Limb (tissue), 2 donors: ENCODE data around the gene ZNF654.
"Not testable (repeated sequence)": the region's sequence is repeated elsewhere in the genome, so short reads cannot be mapped to it uniquely, and the experiment has no call there.

Source experiments
- DNase-seq, 2 donors: peaks; one replicate each; pipeline ENCODE4 v3.0.0-alpha.2; 2016; ENCODE audit errors: extremely low spot score in 2 of 2

The ZNF654 gene

DNA sequence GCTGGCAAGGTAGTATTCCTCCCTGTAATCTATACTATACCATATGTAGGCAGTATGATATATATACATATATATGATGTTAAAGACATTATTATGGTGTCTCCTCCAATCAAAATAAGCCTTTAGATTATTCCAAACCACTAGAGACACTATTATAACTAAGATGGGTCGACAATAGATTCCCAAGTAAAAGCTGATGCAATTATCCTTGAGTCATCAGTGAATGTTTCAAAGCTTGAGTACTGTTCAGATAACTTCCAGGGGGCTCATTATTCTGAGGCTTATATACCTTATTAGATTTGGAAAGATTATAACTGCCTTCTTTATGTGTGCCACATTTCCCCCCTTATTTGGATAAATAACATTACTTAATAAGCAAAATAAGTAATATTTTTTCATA lies 78.8 kb downstream of the ZNF654 start:
- DNase-seq, result no peak

DNA sequence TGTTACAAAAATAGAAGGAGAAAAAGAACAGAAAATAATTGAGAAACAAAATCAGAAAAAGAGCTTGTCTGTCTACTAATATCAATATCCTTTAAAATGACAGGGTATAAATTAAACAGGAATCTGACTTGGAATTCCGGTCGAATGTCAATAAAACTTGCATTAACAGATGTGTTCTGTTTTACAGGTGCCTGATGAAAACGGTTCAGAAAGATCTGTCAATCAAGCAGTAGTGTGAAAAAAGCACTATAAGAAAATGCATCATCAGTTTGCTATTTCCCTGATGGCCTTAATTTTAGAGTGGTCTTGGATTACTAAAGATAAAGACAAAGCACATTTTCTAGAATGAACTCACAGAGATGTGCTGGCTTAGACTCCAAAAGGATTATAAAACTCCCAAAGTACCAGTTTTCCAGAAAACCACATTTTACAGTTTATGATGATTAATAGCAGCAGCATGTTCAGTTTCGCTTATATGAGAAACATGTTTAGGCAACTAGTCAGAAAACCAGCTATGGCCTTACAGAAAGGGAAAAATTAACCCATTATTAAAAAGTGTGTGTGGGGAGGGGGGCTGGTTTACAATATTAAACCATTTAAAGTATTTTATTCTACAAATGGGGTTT lies 82.5 kb downstream of the ZNF654 start:
- DNase-seq, result peak in 1 of 2 donors; percentile 39

DNA sequence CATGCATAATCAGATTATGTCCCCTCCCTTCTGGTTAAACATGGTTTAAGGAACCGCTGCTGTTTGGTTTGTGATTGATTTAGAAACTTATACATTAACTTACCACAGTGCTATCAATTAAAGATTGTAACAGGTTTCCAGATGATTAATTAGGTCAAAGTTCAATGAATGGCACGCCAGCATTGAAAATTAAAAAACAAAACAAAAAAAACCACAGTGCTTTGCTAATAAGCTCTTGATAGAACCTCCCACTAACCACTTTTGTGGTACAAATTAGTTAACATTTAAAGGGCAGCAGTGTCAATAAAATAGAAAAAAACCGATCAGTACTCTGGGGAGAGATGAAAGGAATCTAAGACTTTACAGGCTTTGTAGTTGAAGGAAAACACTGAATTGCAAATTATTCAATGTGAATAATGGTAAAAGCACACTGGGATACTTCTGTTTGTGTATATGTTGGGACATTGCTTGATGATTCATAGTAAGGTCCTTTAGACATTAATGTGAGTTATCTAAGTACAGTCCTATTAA lies 83.1 kb downstream of the ZNF654 start:
- no peak for DNase-seq

DNA sequence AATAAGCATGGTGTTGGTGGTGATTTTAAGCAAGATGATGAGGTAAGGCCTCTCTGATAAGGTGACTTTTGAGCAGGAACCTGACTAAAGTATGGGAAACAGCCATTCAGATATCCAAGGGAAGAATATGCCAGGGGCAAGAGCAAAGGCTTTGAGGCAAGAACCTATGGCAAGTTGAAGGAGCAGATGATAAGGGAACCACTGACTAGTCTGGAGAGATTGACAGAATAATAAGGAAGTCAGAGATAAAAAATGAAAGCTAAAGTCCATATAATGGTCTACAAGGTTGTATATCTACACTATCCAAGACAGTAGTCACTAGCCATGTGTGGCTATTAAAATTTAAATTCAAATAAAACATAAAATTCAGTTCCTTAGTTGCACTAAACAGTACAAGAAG lies 88.2 kb downstream of the ZNF654 start:
- DNase-seq, result no peak

DNA sequence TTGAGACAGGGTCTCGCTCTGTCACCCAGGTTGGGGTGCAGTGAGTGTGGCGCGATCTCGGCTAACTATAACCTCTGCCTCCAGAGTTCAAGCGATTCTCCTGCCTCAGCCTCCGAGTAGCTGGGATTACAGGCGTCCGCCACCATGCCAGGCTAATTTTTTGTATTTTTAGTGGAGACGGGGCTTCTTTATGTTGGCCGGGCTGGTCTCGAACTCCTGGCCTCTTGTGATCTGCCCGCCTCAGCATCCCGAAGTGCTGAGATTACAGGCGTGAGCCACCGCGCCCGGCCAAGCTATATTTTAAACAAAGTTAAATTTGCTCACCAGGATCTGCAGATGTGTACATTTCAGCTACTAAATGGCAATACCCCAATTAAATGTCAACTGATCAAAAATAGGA lies 89.6 kb downstream of the ZNF654 start:
- DNase-seq, result no peak

DNA sequence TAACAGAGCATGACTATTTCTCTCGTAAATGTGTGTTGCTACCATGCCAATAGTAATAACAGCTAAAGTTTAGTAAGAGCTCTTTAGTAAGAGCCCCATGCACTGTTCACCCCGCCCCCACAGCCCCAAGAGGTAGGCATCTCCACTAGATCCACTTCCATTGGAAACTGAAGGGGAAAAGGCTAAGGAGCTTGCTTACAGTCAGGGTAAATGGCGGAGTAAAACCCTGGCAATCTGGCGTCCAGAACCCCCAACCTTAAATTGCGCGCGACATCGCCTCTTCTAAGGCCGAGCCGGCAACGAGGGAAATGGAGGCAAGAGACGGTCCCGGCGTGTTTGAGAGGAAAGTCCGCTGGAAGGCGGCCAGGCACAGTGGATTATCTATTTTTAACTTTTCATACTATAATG lies 90.0 kb downstream of the ZNF654 start:
- no peak for DNase-seq

DNA sequence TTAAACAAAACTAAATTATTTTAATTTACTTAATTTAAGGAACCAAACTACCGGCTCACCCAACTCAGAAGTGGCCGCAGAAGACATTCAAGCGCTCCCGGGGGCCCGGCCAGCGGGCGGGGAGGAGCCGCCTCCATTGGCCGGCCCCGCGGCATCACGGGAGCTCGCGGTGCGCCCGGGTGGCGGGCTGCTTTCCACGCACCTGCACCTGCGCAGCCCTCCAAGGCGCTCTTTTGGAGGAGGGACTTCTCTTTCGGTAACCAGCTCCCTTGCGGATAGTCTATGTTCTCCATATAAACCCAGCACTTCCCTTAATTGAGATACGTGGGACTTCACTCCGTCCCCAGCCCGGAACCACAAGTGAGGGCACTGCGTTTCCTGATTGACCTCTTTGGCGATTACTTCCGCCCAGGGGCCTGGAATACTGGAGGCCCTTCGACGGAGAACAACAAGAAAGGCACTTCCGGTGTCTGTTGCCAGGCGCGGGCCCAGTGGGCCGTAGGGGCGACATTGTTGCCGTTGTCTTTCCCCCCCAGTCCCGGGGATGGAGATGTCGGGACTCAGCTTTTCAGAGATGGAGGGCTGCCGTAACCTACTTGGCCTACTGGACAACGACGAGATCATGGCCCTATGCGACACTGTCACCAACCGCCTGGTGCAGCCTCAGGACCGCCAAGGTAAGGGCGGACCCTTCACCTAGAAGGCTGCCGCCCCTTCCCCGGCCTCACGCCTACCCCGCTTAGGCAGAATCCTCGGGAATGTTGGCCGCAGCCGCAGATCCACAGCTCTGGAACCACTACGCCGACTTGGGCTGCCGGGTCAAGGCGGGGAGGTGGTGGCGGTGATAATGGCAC lies 90.7 kb downstream of the ZNF654 start, which contains the start of gene C3orf38:
TSS of gene C3orf38 (plus strand) at position 451 of the 854 bp plus-strand sequence. CDS start at position 545, 94 bp downstream.
- peak; percentile 89 to 93 for DNase-seq

DNA sequence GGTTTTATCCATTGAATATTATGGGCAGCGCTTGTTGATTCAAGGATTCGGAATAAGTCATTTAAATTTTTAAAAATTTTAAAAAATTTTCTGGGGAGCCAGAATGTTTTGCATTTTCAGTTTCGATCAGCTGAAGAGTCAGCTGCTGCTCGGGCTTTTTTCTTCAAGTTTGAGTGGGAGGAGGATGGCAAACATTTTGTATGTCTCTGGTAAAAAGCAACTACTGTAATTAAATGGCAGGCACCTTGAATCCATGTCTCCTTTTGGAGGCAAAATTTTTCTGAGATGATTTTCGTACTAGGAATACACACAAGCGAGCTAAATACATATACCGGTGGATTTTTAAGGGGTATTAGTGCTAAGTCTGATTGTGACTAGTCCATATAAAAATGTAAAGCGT lies 91.3 kb downstream of the ZNF654 start:
- no peak for DNase-seq

DNA sequence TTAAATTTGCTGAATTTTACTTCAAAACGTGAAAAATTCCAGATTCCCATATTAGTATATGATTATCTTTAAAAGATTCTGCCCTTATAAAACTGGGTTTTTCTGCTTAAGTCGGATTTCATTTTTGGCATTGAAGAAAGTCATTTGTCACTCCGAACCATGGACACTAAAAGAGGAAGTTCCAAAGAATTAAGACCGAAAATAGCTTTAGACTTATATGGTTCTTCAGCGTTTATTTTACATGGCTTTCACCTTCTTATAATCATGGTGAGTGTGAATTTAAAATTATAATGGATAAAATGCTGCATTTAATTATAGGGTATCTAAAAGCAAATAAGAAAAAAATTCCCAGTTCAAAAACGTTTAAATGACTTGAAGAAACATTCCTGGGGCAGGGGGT lies 91.8 kb downstream of the ZNF654 start:
- no peak for DNase-seq

DNA sequence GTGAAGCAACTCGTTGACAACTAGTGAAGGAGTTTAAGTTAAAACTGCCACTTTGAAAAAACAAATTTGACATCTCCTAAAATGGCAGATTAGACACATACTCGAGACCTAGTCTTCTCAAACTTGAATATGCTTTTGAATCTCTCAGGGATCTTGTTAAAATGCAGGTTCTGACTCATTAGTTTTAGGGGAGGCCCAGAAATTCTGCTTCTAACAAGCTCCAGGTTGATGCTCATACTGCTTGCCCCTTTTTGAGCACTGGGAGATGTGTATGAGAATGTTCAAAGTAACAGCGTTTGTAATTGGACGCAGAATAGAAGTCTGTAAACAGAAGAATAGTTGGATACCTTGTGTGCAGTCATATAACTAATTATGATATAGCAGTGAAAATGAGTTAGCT lies 92.3 kb downstream of the ZNF654 start:
- DNase-seq, result no peak

DNA sequence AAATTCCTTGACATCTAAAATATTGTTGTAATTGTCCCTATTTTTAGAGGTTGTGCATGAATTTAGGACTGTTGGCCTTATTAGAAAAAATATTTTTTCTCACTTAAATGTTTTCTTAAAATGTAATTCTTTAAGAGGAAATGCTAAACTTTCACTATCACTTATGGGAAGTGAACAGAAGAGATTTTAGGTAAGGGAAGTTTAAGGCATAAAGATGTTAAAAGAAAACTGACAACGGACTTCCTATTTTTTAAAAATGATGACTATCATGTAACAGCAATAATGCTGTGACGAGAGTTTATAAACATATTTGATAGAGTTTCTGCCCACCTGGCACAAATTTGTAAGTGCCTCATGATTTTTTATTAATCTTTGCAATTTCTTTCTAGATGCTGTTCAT lies 93.8 kb downstream of the ZNF654 start:
- DNase-seq, result no peak

DNA sequence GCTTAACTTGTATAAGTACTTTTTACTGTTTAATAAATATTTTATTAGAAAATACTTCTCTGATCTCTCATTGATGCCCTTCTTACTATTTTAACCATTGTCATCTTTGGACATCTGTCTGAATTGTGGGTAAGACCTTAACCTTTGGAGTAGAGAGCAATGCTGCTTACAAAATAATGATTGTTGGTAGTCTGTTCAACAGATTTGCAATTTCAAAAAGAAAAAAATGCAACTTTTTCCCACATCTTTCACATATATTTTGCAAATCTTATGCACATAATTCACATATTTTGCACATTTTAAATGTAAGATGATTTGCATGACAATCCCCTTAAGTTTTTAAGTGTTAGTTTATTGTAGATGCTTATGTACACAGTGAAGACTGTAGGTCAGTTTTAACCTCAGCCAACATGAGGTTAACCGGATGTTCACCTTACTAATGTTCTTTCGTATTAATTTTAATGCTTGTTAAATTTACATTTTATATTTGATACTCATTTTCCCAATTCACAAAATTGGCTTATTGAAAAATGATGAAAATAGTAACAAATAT lies 107.4 kb downstream of the ZNF654 start:
- DNase-seq, result no peak

DNA sequence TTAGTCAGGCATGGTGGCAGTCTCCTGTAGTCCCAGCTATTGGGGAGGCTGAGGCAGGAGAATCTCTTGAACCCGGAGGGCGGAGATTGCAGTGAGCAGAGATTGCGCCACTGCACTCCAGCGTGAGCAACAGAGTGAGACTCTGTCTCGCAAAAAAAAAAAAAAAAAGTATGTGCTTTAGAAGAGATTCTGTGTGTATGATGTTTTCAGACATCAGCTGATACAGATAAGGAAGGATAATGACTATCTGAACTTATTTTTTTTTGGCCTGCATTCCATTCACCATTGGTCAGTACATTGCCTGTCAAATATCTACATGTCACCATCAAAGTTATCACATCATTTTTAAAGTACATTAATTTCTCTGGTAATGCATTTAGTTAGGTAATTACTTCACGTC lies 108.1 kb downstream of the ZNF654 start:
- no peak for DNase-seq

DNA sequence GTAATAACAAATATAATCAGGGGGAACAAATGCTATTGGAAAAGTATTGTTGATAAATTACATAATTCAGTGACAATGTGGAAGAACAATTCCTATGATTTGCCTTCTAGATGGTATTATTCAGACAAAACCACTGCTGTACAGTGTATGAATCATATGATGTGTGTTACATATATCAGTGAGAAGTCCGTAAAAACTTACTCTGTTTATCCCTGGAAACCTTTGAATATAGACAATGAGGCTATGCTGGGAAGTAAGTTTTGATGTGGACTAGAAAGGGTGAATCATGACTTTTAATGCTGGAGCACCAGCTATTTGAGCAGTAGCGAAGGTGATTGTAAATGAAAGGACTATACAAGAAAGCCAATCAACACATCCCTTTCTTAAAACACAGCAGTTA lies 108.6 kb downstream of the ZNF654 start:
- no peak for DNase-seq

DNA sequence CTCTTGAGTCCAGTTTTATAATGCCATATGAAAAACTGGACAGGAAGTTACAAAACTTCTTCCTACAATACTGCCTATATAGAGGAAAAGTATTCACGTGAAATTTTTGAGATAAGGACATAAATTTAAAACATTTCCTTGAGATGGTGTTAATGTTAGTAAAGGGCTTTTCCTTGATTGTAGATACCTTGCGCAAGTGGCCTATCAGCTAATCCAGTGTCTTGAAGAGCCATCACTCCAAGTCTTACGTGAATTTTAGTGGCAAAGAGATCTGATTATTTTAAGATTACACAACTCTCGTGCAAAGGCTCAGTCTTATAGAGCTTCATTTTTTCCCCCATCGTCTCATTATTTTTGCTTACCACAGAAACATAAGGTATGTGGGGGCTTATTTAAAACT lies 109.1 kb downstream of the ZNF654 start:
- no peak for DNase-seq

DNA sequence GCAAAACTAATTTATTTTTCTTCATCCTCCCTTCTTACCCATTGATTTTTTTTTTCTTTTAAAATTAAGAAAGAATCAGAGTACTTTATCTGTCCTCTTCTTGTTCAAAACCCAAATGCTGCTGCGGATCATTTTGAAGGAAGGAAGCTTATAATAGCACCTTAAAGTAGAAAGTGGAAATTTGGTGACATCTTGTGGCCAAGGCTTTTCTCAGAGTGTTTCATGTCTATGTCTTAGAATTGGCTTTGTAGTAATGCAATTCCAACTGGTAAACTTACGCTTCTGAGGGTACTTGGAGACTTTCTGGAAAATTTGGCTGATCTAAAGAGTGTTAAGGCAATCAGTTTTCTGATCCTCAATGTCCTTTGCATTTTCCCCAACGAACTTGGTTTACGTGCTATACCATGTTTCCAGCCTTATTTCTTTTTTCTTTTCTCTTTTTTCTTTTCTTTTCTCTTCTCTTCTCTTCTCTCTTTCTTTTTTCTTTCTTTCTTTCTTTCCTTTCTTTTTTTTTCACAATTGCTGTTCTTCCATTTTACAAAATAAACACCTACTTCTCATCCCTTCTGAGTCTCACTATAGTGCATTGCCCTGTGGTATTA lies 121.4 kb downstream of the ZNF654 start:
- peak in 1 of 2 donors; percentile 53 for DNase-seq

DNA sequence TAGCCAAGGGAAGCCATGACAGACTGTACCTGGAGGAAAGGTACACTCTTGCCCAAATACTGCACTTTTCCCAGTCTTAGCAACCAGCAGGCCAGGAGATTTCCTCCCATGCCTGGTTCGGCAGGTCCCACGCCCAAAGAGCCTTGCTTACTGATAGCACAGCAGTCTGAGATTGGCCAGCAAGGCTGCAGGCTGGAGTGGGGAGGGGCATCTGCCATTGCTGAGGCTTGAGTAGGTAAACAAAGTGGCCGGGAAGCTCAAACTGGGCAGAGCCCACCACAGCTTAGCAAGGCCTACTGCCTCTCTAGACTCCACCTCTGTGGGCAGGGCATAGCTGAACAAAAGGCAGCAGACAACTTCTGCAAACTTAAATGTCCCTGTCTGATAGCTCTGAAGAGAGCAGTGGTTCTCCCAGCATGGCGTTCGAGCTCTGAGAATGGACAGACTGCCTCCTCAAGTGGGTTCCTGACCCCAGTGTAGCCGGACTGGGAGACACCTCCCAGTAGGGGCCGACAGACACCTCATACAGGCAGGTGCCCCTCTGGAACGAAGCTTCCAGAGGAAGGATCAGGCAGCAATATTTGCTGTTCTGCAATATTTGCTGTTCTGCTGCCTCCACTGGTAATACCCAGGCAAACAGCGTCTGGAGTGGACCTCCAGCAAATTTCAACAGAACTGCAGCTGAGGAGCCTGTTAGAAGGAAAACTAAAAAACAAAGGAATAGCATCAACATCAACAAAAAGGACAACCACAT lies 123.3 kb downstream of the ZNF654 start:
- DNase-seq, result not testable (repeated sequence)

DNA sequence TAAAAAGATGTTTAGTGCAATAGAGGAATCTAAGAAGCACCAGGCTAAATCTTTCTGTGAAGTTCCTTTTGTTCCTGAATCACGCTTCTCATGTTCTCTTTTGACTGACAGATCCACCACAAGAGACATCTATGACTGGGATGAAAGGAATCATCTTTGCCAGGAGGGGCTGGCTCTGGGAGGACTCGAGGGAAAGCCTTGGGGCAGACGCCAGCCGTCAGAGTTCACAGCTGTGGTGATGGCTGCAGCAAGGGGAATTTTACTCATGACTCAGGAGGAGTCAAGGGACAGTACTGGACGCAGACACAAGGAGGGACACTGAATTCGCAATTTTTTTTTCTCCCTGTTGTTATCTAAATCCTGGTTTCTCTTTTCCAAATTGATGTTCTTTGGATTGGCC lies 129.4 kb downstream of the ZNF654 start:
- no peak for DNase-seq

DNA sequence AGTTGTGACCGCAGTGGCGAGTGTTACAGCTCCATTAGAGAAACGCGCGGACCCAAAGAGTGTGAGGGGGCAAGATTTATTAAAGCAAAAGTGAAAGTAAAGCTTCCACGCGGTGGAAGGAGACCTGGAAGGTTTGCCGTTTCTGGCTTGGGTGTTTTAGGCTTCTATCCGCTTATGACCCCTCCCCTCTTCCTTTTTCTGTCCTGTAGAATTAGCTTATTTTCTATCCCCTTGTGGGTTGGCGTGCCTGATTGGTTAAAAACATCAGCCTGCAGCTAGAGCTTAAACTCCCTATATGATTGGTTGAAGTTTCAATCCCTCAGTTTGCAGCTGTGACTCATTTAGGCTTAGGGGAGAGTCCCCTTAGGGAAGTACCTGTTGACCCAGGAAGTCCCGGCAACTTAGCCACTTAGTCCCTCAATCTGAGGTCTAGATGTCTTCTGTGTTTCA lies 130.3 kb downstream of the ZNF654 start:
- no peak for DNase-seq

DNA sequence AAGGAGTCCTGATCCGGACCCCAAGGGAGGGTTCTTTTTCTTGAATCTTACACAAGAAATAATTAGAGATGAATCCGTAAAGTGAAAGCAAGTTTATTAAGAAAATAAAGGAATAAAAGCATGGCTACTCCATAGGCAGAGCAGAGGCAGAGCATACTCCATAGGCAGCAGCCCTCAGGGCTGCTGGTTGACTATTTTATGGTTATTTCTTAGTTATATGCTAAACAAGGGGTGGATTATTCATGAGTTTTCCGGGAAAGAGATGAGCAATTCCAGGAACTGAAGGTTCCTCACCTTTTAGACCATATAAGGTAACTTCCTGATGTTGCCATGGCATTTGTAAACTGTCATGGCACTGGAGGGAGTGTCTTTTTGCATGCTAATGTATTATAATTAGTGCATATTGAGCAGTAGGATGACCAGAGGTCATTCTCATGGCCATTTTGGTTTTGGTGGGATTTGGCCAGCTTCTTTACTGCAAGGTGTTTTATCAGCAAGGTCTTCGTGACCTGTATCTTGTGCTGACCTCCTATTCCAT lies 132.9 kb downstream of the ZNF654 start:
- DNase-seq, result no peak

DNA sequence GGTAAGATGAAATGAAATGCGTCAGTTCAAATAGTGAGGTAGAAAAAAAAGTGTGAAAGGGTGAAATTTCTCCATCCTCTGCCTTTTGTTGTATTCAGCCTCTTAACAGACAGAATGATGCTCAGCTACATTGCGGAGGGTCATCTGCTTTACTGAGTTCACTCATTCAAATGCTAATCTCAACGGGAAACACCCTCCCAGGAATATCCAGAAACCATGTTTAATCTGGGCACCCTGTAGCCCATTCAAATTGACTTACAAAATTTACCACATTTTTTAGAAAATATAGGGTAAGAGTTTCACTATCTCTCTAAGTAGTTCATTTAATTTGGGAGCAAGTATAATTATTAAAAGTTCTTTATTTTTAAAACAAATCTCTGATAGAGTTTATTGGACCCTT lies 133.6 kb downstream of the ZNF654 start:
- DNase-seq, result no peak
